Measurements from ENCODE around the gene LRRC4B.

Gene LRRC4B

DNA sequence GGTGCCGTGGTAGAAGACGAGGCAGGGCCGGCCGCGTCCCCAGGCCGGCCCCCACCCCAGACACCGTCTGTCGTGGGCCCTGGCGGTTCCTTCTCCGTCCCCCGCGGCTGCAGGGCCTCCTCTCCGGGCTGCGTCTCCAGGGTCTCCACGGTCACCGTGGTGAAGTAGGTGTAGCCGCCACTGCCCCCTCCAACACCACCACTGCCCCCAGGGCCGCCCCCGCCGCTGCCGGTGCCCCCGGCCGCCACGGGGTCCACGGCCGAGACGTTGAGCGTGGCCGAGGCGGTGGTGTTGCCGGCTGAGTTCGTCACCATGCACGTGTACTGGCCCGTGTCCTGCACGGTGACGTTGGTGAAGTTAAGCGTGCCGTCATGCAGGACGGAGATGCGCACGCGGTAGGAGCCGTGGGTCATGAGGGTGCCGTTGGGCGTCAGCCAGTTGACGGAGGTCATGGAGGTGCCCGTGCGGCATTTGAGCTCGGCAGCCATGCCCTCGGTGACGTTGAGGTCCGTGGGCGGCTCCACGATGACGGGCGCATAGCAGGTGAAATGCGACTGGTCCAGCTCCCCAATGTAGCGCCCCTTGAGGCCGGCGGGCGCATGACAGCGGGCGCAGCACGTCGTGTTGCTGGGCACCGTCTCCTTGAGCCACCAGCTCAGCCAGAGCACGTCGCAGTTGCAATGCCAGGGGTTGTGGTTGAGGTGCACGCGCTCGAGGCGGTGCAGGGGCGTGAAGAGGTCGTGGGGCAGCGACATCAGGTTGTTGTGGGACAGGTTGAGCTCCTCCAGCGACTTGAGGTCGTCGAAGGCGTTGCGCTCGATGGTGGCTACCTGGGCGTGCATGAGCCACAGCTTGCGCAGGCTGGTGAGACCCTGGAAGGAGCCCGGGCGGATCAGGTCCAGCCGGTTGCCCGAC lies 49.9 kb downstream of the LRRC4B start:
- no peak for DNase-seq

DNA sequence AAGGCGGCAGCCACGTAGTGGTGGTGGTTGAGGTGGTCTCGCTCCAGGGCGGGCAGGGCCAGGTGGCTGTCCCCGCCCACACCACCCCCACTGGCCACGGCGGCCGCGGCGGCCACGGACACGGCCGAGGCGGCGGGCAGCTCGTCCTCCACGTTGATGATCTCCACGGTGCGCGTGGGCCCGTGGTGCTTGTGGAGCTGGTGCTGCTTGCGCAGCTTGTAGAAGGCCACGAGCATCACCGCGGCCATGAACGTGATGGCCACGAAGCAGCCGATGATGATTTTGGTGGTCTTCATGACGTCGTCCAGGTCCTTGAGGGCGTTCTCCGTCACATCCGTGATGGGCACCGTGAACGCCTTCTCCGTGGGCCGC lies 50.5 kb downstream of the LRRC4B start:
- no peak for DNase-seq

- no peak for DNase-seq
These were observed 51.1 kb downstream of the LRRC4B start for GRCh38 chr19:50516964-50517703.

DNA sequence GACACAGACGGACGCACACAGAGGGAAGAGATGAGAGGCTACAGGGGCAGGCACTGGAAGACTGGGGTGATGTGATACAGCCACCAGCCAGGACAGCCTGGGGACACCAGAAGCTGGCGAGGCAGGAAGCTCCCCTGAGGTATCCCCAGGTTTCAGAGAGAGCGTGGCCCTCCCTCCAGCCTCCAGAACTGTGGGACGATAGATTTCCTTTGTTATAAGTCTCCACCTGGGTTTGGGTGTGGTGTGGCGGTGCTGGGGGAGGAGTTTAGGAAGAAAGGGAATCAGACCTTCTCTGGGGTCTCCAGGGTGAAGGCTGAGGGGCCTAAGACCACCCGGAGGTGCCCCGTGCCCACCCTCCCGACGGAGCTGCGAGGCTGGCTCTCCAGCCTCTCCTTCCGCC lies 51.8 kb downstream of the LRRC4B start:
- no peak for DNase-seq

GRCh38 chr19:50515168-50515561 lies 53.1 kb downstream of the LRRC4B start:
- DNase-seq, result no peak

DNA sequence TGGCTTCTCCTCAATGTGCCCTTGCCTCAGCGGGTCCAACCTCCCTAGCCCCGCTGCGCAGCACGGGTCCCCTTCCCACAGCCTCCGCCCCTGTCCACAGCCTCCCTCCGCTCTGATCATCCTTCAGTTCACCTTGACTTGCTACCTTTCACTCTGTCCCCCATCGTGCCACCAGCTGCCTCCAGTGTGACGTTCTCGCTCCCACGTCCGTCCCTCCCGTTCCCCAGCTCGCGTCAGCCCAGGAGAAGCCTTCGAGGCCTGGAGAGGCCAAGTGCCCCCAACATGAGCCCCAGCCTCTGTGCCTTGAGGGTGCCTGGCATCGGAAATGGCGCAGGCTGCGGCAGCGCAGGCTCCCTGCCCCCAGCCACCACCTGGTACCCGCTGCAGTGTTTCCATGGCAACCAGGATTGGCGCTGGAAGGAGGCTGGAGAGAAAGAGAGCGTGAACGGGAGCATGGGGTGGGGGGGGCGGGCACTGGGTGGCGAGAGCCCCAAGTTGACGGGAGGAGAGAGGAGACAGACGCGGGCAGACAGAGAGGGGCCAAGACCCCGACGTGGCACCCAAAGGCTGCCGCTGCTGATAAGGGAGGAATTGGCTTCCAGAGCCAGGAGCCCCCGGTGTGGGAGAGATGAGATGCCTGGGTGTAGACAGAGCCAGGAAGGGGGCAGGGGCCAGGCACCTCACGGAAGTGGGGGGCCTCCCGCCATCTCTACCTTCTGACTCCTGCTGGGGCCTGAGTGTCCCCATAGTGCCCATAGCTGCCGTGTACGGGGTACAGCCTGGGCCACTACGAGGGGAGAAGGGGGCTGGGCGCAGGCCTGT lies 53.7 kb downstream of the LRRC4B start:
- no peak for DNase-seq

DNA sequence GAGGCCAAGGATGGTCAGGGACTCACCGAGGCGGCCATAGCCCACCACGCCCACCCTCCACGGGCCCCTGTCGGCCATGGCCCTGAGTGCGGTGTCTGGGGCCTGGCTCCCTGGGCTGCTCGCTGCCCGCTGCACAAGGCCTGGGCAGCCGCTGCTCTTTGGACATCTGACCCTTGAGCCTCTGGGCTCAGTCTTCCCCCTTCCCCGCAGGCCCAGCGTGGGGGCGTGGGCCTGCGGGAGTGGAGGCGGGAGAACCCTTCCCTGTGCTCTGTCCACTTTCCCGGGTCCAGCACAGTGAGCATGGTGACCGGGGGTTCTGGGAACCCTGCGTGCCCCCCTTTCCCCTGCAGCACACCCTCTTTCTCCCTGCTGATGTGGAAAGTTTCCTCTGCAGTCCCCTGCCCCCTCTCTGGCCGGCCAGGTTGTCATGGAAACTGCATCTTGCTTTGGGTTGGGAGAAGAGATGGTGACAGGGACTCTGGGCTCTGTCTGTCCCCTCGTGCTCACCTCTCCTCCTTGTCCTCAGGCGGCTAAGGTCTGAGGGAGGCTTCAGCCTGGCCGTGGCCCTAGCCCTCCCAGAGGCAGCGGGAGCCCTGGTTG lies 54.4 kb downstream of the LRRC4B start, which contains the start of gene ASPDH:
Gene ASPDH (minus strand): TSS at position 168 of the 600 bp plus-strand sequence. CDS start 90 bp downstream, at position 78.
- no peak for DNase-seq

DNA sequence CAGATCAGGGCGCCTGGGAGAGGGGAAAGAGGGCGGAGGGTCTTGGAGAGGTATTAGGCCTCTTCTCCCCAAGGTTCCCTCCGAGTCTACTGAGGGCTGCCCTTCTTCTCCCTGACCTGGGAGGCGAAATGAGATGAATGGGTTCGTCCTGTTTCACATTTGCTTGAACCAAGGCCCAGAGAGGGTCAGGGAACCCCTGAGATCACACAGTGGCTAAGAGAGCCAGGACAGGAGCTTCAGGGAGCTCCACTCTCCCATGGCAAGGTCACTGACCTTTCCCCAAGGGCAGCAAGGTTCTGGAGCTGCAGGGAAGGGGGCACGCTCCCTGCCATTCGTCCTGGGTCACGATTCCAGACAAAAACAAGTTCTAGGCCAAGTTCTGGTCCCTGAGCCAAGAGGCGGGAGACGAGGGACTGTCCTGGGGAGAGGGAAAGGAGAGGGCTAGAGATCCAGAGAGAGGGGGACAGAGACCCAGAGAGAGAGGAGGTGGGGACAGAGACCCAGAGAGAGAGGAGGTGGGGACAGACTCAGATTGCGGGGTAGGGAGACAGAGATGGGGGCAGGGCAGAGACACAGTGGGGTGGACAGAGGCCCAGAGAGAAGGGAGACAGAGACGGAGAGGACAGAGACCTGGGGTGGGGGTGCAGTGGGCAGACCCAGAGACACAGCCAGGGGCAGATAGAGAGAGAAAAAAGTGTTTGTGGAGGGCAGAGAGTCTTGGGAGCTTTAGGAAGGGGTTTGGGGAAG lies 55.1 kb downstream of the LRRC4B start:
- no peak for DNase-seq

DNA sequence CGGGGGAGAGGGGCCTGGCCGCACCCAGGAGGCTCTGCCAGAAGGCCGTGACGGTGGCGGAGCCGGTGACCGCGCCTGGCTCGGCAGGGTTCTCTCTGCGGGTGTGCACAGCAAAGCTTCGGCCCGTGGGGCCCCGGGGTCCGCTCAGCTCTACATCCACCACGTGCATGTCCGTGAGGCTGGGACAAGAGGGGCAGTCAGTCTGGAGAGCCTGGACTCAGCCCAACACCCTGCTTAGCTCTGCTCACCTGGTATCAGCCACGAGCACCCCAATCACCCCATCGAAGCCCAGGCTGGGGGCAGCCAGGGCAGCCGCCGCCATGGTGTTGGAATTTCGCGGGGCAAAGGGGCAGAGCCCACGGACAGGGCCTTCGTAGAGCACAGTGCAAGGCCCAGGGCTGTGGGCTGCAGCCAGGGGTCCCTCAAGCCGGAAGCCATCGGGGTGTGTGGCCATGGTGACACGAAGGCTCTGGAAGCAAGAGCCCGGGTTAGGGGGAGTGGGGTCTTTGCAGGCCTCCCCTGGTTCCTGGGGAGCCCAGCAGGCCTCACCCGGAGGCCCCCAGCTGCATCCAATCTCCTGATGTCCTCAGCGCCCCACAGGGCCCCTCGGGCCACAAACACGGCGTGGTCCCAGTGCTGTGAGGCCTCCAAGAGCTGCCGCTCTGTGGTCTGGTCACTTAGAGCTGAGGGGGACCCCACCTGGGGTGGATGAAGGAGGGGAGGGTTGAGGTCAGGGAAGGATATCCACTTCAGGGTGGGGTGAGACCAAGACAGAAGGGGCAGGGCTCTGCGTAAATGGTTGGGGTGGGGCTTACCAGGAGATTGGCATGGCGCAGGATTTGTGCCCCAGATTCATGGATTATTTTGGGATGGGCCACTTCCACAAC lies 55.9 kb downstream of the LRRC4B start:
- no peak for DNase-seq

DNA sequence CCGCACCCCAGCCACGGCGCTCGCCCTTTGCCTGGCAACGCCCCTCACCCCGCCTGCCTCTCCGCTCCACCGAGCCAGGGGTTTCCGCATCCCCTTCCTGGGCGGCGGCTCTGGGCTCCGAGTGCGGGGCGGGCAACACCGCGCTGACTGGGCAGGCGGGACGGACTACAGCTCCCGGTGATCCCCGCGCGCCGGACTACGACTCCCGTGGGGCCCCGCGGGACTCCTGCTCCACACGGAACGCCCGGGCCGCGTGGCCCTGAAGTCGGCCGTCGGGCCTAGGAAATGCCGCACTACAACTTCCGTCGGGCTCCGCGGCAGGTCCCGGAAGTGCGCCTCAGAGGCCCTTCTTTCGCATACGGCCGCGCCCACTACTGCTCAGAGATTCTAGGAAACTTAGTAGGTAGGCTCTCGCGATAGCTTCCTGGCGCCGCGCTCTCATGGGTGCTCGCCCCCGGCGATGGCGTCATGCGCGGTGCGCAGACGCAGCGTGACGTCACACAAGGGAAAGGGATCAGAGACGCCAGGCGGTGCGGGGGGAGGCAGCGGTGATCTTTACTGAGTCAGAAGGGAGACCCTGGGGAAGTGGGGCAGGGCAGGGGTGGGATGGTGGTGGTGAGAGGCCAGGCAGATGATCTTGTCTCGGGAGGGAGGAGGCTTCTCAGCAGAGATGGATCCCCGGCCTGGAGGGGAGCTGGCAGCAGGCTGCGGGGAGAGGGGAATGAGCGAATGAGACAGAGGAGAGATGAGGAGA lies 57.0 kb downstream of the LRRC4B start, which contains the start of gene JOSD2:
Gene JOSD2 (minus strand): TSS at position 123 of the 754 bp plus-strand sequence. CDS start 760 bp downstream, outside the sequence.
- peak; percentile 98 for DNase-seq

DNA sequence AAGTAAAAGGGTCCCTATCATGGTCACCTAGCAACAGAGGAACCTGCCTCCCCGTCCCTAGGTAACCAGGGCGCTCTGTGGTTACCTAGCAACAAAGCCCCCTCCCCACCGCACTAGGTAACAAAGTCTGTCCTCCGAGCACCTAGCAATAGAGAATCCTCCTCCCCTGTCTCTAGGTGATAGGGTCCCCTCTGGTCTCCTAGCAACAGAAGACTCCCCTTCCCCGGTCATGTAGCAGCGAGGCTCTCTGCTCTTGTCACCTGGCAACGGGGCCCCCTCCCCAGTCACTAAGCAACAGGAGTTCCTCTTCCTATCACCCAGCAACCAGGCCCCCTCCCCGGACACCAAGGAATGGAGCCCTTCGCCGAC lies 57.6 kb downstream of the LRRC4B start:
- DNase-seq, result no peak

- DNase-seq, result no peak
These were observed 58.0 kb downstream of the LRRC4B start for GRCh38 chr19:50510121-50510670.

DNA sequence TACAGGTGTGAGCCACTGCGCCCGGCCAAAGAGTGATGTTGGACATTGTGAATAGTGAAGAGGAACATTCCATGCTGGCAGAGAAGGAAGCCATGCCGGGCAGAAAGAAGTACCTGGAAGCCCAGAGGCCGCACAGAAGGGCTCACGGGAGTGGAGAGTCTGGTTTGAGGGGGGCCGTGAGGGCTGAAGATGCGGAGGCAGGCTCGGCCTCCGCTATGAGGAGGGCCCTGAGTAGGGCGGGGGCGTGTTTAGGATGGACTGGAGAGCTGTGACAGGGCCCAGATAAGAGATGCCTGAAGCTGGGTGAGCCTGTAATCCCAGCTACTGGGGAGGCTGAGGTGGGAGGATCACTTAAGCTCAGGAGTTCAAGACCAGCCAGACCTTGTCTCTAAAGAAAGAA lies 58.9 kb downstream of the LRRC4B start:
- no peak for DNase-seq

- DNase-seq, result no peak
These were observed 59.4 kb downstream of the LRRC4B start for GRCh38 chr19:50508843-50509190.

- DNase-seq, result no peak
These were observed 60.9 kb downstream of the LRRC4B start for GRCh38 chr19:50507376-50507775.

DNA sequence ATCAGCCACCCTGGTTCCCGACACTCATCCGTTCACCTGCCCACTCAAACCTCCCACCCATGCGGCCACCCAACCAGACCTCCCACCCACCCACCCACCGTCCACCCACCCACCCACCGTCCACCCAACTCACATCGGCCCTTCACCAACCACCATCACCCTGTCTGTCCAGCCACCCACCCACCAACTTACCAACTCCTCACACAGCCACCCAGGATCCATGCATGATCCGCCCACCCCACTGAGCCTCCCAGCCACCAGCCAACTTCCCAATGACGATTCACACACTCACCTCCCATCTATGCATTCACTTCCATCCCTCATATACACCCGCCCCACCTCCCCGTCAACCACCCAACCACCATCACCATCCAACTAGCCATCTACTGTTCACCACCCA lies 61.5 kb downstream of the LRRC4B start:
- DNase-seq, result no peak

DNA sequence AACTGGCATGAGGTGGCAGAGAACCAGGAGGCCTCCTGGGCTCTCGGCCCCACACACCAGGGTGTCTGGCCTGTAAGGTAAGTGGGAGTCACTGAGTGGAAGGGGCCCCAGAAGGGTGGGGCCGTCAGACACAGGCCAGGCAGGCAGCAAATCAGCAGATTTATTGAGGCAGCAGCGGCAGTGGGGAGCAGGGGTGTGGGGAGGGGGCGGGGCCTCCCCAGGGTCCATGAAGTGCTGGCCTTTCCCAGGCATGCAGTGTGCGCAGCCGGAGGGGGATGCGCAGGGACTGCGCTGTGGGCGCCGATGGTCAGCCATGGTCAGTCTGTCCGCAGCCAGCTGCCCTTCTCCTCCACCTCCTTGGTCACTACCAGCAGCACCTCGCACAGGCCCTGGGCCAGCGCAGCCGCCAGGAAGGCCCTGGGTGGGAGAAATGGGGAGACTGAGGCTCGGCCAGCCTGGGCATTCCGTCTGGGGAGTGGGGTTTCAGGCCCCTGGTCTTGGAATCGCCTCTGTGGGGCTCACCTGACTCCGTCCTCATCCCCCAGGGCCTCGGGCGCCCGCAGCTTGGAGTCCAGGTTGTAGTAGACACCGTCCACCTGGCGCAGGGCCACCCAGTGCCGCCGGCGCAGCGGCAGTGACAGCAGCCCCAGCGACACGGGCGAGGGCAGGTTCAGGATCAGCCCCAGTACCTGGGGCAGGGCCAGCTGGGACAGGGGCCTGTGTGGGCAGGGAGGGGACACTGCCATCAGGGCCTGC lies 62.2 kb downstream of the LRRC4B start:
- DNase-seq, result no peak

DNA sequence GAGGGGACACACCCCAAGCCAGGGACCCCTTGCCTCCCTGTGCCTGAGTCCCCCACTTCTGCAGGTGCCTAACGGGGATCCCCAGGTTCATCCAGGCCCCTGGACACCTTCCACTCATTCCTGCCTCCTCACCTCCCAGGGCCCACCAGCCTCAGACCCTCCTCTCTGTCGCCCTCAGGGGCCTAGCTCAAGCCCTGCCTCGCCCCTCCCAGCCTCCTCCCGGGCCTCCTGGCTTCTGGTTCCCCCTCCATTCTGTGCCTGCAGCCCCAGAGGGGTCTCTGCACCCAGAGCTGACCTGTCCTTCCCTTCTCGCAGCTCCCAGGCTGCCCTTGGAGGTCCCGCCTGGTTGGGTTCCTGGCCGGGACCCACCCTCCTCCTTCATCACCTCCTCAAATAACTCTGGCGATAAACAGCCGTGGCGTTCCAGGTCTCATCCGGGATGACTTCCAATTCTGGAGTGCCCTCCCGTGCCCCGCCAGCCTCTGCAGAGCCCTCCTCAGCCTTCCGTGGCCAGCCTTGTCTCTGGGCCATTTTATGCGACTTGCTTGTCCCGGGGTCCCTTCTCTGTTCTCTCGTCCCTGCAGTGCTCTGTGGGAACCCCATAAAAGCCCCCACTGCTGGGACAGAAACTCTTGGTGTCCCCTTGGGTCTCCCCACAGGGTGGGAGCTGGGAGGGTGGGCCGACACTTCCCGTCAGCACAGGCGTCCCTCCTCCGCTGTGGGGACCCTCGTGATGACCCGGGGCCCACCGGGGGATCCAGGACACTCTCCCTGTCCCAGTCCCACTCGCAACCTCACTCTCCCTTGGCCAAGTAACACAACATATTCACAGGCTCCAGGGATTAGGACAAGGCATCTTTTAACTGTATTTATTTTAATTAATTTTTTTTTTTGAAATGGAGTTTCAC lies 66.4 kb downstream of the LRRC4B start:
- DNase-seq, result no peak
